CD8-positive, alpha-beta memory T cell (primary cell): Measurements from ENCODE around the gene MAPK10. TPM values are rescaled to one million over a fixed set of nuclear protein-coding genes. Genes with fewer than 3 reads are reported as not detected.

Experiments used
- CTCF ChIA-PET: fragments of 350-600 bp; sonication (Branson Sonifier 250); formaldehyde crosslinking; loops from one replicate; lab custom pipeline; 2021; ENCODE audit warnings: antibody characterized with exemption; lab: Charles Lee
- POLR2A ChIA-PET: fragments of 350-600 bp; sonication (Branson Sonifier 250); formaldehyde crosslinking; loops from one replicate; lab custom pipeline; 2021; ENCODE audit warnings: antibody characterized with exemption; lab: Charles Lee
- DNase-seq, 5 donors: peaks; one replicate each; pipeline versions ENCODE4 v3.0.0 to v3.0.0-alpha.2; 2020 to 2022; ENCODE audit warnings: mixed read lengths in 1 of 5
- H3K27ac ChIP-seq: one replicate; pipeline ENCODE4 v1.7.0; 2013; ENCODE audit warnings: low read depth, mild to moderate bottlenecking, low read length, moderate library complexity
- H3K27me3 ChIP-seq: 2 replicates; pipeline ENCODE4 v1.7.0; 2013; ENCODE audit warnings: low read length, mild to moderate bottlenecking; ENCODE audit not compliant: insufficient read depth, poor library complexity, severe bottlenecking
- H3K36me3 ChIP-seq: 2 replicates; pipeline ENCODE4 v1.7.0; 2013; ENCODE audit warnings: mild to moderate bottlenecking, low read length, moderate library complexity; ENCODE audit not compliant: insufficient read depth
- H3K4me1 ChIP-seq: 2 replicates; pipeline ENCODE4 v1.7.0; 2013; ENCODE audit warnings: mild to moderate bottlenecking, low read length, moderate library complexity; ENCODE audit not compliant: insufficient read depth
- H3K4me3 ChIP-seq: 2 replicates; pipeline ENCODE4 v1.7.0; 2013; ENCODE audit warnings: mild to moderate bottlenecking, low read length
- H3K9me3 ChIP-seq: 2 replicates; pipeline ENCODE4 v1.7.0; 2013; ENCODE audit warnings: mild to moderate bottlenecking, low read length
- H3K27ac Mint-ChIP-seq, 8 donors: one replicate each; pipeline ENCODE4 v1.8.0; 2020 to 2021; ENCODE audit warnings: mixed read lengths in 8 of 8, mild to moderate bottlenecking in 6 of 8, inconsistent platforms in 3 of 8, moderate library complexity in 3 of 8
- H3K27me3 Mint-ChIP-seq, 2 donors: one replicate each; pipeline ENCODE4 v1.8.0; 2020 to 2021; ENCODE audit warnings: mixed read lengths in 2 of 2, mild to moderate bottlenecking in 1 of 2, moderate library complexity in 1 of 2
- H3K36me3 Mint-ChIP-seq, 3 donors: one replicate each; pipeline ENCODE4 v1.8.0; 2020 to 2021; ENCODE audit warnings: mixed read lengths in 3 of 3, inconsistent platforms in 1 of 3, mild to moderate bottlenecking in 1 of 3
- H3K4me1 Mint-ChIP-seq, 3 donors: one replicate each; pipeline ENCODE4 v1.8.0; 2020 to 2021; ENCODE audit warnings: mixed read lengths in 3 of 3, inconsistent platforms in 1 of 3, mild to moderate bottlenecking in 1 of 3
- H3K4me3 Mint-ChIP-seq, 7 donors: one replicate each; pipeline ENCODE4 v1.8.0; 2020 to 2021; ENCODE audit warnings: mixed read lengths in 7 of 7, mild to moderate bottlenecking in 6 of 7, moderate library complexity in 4 of 7, inconsistent platforms in 2 of 7
- H3K9me3 Mint-ChIP-seq, 5 donors: one replicate each; pipeline ENCODE4 v1.8.0; 2020 to 2022; ENCODE audit warnings: mixed read lengths in 5 of 5, mild to moderate bottlenecking in 3 of 5, moderate library complexity in 2 of 5, inconsistent platforms in 1 of 5
- polyA plus RNA-seq: library from polyadenylated mRNA; unstranded; fragments of 300-500 nt; fragmentation: Illumina TruSeq; gene quantifications from one replicate; pipeline ENCODE4 v1.2.3, GENCODE V29; 2021
- total RNA-seq, 2 experiments: library from RNA; stranded (reverse); gene quantifications; one replicate each; pipeline ENCODE4 v1.2.3, GENCODE V29; 2021

Gene MAPK10
- total and polyA plus RNA-seq, 3 experiments from 2014 or later = not detected

DNA sequence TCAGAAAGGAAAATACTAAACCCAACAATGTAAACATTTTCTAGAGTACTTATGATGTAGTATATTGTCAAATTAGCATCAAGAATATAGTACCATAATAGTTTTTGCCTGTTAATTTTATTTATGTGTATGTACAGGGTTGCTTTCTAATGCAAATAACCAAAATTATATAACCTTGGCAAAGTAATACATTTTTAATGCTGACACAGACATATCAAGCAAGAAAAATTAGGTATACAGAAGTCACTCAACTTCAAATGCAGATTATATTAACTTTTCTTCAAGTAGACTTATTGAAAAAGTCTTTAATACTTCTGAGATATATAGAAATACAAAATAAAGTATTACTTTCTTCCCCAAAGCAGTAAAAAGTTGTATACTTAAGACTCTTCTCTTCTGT, 44.3 kb downstream of the MAPK10 start:
- H3K9me3 Mint-ChIP-seq = peaks cover 0 to 4% (median 0%) of the 10 kb centered on the region in 5 donors
- Histone ChIP-seq H3K36me3 (no peaks in the 10 kb centered on the region), H3K27ac (no peak overlapping the region), H3K4me3 (no peak overlapping the region), H3K9me3 (no peaks in the 10 kb centered on the region), H3K4me1 (no peaks in the 10 kb centered on the region), H3K27me3 (no peaks in the 10 kb centered on the region)
- CTCF ChIA-PET = no interaction called here
- H3K4me1 Mint-ChIP-seq = no peaks in the 10 kb centered on the region
- no peak for DNase-seq
- POLR2A ChIA-PET = no interaction called here
- H3K27ac Mint-ChIP-seq = no peak overlapping the region
- no peaks in the 10 kb centered on the region for H3K36me3 Mint-ChIP-seq
- no peaks in the 10 kb centered on the region for H3K27me3 Mint-ChIP-seq
- H3K4me3 Mint-ChIP-seq = no peak overlapping the region

DNA sequence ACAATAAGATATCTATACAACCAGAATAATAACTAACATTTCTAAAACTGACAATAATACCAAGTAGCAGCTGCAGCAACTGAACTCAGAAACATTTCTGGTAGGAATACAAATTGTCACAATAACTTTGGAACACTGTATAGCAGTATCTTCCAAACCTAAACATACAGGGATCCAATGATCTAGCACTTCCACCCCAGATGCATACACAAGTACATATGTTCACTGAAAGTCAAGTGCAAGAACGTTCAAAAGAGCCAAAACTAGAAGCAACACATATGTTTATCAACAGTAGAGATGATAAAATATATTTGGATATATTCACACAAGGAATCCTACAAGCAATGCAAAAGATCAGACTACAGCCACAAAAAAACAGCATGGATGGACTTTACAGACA, 46.2 kb downstream of the MAPK10 start:
- no peaks in the 10 kb centered on the region for H3K9me3 ChIP-seq
- Mint-ChIP-seq H3K4me1 (no peaks in the 10 kb centered on the region), H3K27ac (no peak overlapping the region), H3K9me3 (peaks cover 0 to 2% (median 0%) of the 10 kb centered on the region in 5 donors), H3K4me3 (no peak overlapping the region), H3K36me3 (no peaks in the 10 kb centered on the region), H3K27me3 (no peaks in the 10 kb centered on the region)
- no peak for DNase-seq
- no peaks in the 10 kb centered on the region for H3K27me3 ChIP-seq
- no peak overlapping the region for H3K4me3 ChIP-seq
- no peaks in the 10 kb centered on the region for H3K36me3 ChIP-seq
- POLR2A ChIA-PET = no interaction called here
- H3K27ac ChIP-seq = no peak overlapping the region
- CTCF ChIA-PET = no interaction called here
- H3K4me1 ChIP-seq = no peaks in the 10 kb centered on the region

DNA sequence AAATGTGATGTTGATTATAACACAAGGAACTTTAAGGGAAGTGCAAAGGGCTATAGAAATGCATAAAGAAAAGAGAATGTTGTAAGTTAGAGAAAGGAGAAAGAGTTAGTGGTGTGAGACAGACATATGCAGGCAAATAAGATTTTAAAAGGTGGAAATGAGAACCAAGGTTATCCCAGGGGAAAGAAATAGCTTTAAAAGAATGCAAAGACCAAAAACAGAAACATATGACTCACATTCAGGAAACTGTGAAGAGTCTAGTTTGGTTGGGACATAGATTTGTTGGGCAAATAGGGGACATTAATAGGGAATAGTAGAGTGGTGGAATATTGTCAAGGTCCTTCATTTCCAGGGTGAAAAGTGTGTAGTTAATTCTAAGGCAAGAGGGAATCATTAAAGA, 52.4 kb downstream of the MAPK10 start:
- POLR2A ChIA-PET = no interaction called here
- no peak overlapping the region for H3K4me3 Mint-ChIP-seq
- no peaks in the 10 kb centered on the region for H3K4me1 ChIP-seq
- no peak for DNase-seq
- no peaks in the 10 kb centered on the region for H3K36me3 Mint-ChIP-seq
- H3K27me3 ChIP-seq = no peaks in the 10 kb centered on the region
- CTCF ChIA-PET = no interaction called here
- no peak overlapping the region for H3K27ac ChIP-seq
- H3K4me3 ChIP-seq = no peak overlapping the region
- H3K27ac Mint-ChIP-seq = no peak overlapping the region
- H3K4me1 Mint-ChIP-seq = no peaks in the 10 kb centered on the region
- H3K9me3 ChIP-seq = no peaks in the 10 kb centered on the region
- H3K36me3 ChIP-seq = no peaks in the 10 kb centered on the region
- no peaks in the 10 kb centered on the region for H3K27me3 Mint-ChIP-seq
- H3K9me3 Mint-ChIP-seq = peaks cover 0 to 3% (median 0%) of the 10 kb centered on the region in 5 donors

DNA sequence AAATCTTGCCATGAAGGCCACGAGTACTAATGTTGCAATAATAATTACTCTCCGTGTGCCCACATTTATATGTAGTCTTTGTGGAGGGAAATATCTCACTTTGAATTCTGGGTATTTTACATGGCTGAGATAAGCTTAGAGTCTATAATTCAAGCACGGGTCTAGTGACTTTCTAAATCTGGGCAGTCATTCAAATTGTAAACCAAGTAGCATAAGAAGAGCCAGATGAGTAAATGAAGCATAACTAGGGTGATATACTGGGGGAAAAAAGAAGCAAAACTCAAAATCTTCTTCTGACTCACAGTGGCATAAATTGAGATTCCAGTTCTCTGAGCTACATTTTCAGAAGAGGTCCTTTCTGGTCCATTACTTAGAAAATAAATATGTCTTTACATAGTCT, 53.0 kb downstream of the MAPK10 start:
- no peak for DNase-seq
- H3K27ac Mint-ChIP-seq = no peak overlapping the region
- no peaks in the 10 kb centered on the region for H3K4me1 Mint-ChIP-seq
- no peak overlapping the region for H3K4me3 Mint-ChIP-seq
- H3K9me3 ChIP-seq = no peaks in the 10 kb centered on the region
- H3K9me3 Mint-ChIP-seq = peaks cover 0 to 4% (median 0%) of the 10 kb centered on the region in 5 donors
- H3K36me3 ChIP-seq = no peaks in the 10 kb centered on the region
- no peaks in the 10 kb centered on the region for H3K27me3 ChIP-seq
- no peaks in the 10 kb centered on the region for H3K4me1 ChIP-seq
- H3K4me3 ChIP-seq = no peak overlapping the region
- H3K27ac ChIP-seq = no peak overlapping the region
- CTCF ChIA-PET = no interaction called here
- H3K36me3 Mint-ChIP-seq = no peaks in the 10 kb centered on the region
- H3K27me3 Mint-ChIP-seq = no peaks in the 10 kb centered on the region
- POLR2A ChIA-PET = no interaction called here

DNA sequence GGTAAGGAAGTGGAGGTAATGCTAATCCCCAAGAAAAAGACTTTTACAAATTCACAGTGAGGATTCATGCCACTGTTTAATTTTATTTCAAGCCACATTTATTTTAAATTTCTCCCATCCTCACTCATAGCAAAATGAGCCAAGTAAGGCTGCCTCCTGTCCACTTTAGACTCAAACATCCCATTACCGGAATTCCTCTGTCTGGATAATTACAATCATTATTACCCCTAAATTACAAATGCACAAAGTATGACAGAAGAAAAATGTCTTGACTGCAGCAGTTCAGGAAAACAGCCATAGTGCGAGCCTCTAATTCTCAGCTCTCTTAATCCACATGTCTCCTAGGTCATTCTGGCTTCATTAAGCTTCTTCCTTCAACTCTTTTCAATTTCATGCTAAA, 57.0 kb downstream of the MAPK10 start:
- Mint-ChIP-seq H3K4me1 (no peaks in the 10 kb centered on the region), H3K9me3 (peaks cover 0 to 4% (median 2%) of the 10 kb centered on the region in 5 donors), H3K27ac (no peak overlapping the region), H3K27me3 (no peaks in the 10 kb centered on the region), H3K4me3 (no peak overlapping the region), H3K36me3 (no peaks in the 10 kb centered on the region)
- no peak for DNase-seq
- no peak overlapping the region for H3K27ac ChIP-seq
- H3K36me3 ChIP-seq = no peaks in the 10 kb centered on the region
- ChIA-PET POLR2A (no interaction called here), CTCF (no interaction called here)
- no peaks in the 10 kb centered on the region for H3K9me3 ChIP-seq
- no peaks in the 10 kb centered on the region for H3K27me3 ChIP-seq
- H3K4me3 ChIP-seq = no peak overlapping the region
- no peaks in the 10 kb centered on the region for H3K4me1 ChIP-seq

DNA sequence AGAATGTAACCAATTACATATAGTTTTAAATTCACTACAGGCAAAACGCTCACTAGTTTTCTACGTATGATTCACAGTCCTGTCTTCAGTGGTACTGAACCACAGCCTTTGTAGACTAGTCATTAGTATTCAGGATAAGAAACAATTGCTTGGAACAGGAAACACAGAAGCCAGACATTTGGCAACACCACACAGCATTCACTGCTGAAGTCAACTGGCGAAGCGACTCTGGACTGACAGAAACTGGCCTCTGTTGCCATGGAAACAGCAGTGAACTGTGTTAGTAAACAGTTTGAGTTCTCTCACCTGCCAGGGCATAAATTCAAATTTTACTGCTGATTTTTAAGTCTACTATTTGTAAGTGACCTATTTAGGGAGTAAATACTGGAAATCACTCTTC, 57.6 kb downstream of the MAPK10 start:
- no peak overlapping the region for H3K27ac Mint-ChIP-seq
- CTCF ChIA-PET = no interaction called here
- Histone ChIP-seq H3K4me1 (no peaks in the 10 kb centered on the region), H3K9me3 (no peaks in the 10 kb centered on the region), H3K36me3 (no peaks in the 10 kb centered on the region), H3K27me3 (no peaks in the 10 kb centered on the region), H3K4me3 (no peak overlapping the region), H3K27ac (no peak overlapping the region)
- H3K27me3 Mint-ChIP-seq = no peaks in the 10 kb centered on the region
- no peaks in the 10 kb centered on the region for H3K4me1 Mint-ChIP-seq
- POLR2A ChIA-PET = no interaction called here
- H3K36me3 Mint-ChIP-seq = no peaks in the 10 kb centered on the region
- no peak for DNase-seq
- peaks cover 0 to 4% (median 2%) of the 10 kb centered on the region in 5 donors for H3K9me3 Mint-ChIP-seq
- H3K4me3 Mint-ChIP-seq = no peak overlapping the region

DNA sequence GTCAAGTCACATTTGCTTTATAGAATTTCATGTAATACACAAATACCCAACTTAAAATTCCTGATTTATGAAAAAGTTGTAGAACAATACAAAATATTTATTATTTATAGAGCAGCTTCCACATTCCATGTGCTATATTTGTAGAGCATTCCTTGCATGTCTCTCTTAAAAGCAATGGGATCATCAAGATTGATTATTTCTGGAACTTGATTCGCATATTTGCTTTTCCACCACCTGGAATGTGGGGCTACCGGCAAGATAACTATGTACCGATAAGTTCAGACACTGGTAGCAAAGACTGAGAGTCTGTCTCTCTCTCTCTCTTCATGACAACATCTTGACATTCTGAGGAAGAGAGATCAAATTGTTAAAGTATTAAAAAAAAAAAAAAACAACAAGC, 59.3 kb downstream of the MAPK10 start:
- peaks cover 0 to 4% (median 2%) of the 10 kb centered on the region in 5 donors for H3K9me3 Mint-ChIP-seq
- no peak overlapping the region for H3K4me3 ChIP-seq
- DNase-seq = no peak
- H3K27ac ChIP-seq = no peak overlapping the region
- H3K27me3 ChIP-seq = no peaks in the 10 kb centered on the region
- no peaks in the 10 kb centered on the region for H3K36me3 Mint-ChIP-seq
- no peaks in the 10 kb centered on the region for H3K9me3 ChIP-seq
- H3K4me1 Mint-ChIP-seq = no peaks in the 10 kb centered on the region
- H3K27me3 Mint-ChIP-seq = no peaks in the 10 kb centered on the region
- ChIA-PET POLR2A (no interaction called here), CTCF (no interaction called here)
- no peaks in the 10 kb centered on the region for H3K4me1 ChIP-seq
- no peak overlapping the region for H3K27ac Mint-ChIP-seq
- no peak overlapping the region for H3K4me3 Mint-ChIP-seq
- no peaks in the 10 kb centered on the region for H3K36me3 ChIP-seq

DNA sequence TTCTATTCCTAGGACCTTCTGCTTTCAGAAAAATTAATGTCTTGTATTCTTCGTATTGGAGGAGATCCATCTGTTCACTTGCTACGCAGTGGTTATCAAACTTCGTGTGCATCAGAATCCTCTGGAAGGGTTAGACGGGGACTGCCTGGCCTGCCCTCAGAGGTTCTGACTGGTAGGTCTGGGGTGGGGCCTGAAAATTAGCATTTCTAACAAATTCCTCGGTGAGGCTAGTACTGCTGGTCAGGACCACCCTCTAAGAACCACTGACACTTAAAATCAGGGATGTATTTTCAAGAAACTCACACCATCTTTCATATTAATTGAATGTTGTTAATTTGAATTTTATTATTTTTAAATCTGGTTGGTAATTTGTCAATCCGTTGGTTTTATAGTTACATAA, 63.0 kb downstream of the MAPK10 start:
- Histone ChIP-seq H3K36me3 (no peaks in the 10 kb centered on the region), H3K27ac (no peak overlapping the region), H3K27me3 (no peaks in the 10 kb centered on the region), H3K4me1 (no peaks in the 10 kb centered on the region), H3K9me3 (no peaks in the 10 kb centered on the region), H3K4me3 (no peak overlapping the region)
- Mint-ChIP-seq H3K4me3 (no peak overlapping the region), H3K9me3 (peaks cover 0 to 2% (median 0%) of the 10 kb centered on the region in 5 donors), H3K36me3 (no peaks in the 10 kb centered on the region), H3K4me1 (no peaks in the 10 kb centered on the region), H3K27ac (no peak overlapping the region), H3K27me3 (no peaks in the 10 kb centered on the region)
- POLR2A ChIA-PET = no interaction called here
- CTCF ChIA-PET = no interaction called here
- no peak for DNase-seq

DNA sequence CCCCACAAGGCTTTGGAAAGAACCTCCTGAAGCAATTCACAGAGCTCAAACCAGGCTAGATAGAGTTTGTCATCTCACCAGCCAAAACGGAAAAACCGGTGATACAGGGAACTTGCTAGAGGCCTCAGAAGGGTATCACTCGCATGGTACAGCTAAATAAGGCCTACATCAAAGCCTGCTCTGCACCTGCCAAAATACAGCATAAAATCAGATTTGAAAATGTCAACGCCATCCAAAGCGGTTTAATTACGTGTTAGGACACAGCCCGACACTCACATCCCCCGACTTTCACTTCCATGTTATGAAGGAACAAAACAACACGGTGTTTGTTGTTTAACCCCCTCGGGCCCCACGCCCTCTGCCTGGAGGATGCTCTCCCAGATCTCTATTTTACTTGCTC, 65.0 kb downstream of the MAPK10 start:
- Mint-ChIP-seq H3K27me3 (no peaks in the 10 kb centered on the region), H3K27ac (no peak overlapping the region), H3K9me3 (no peaks in the 10 kb centered on the region), H3K4me3 (no peak overlapping the region), H3K36me3 (no peaks in the 10 kb centered on the region), H3K4me1 (no peaks in the 10 kb centered on the region)
- no peak for DNase-seq
- H3K4me3 ChIP-seq = no peak overlapping the region
- no peaks in the 10 kb centered on the region for H3K4me1 ChIP-seq
- no peaks in the 10 kb centered on the region for H3K36me3 ChIP-seq
- CTCF ChIA-PET = no interaction called here
- H3K27me3 ChIP-seq = no peaks in the 10 kb centered on the region
- POLR2A ChIA-PET = no interaction called here
- no peaks in the 10 kb centered on the region for H3K9me3 ChIP-seq
- H3K27ac ChIP-seq = no peak overlapping the region
